HCT116 (cell line): Measurements from ENCODE around the gene MAP2K2. TPM values are rescaled to one million over a fixed set of nuclear protein-coding genes. Genes with fewer than 3 reads are reported as not detected.

Source experiments
- ATAC-seq: fragments of 200-7000 bp; cut with Tn5 transposase; 2 replicates; pipeline ENCODE4 v1.9.1; 2020; ENCODE audit warnings: mild to moderate bottlenecking, moderate library complexity
- BruUV-seq: library from RNA; stranded (reverse); fragments of 400-500 nt; replicated peaks from 2 replicates; lab custom pipeline; 2021; lab: Mats Ljungman, UMichigan
- CTCF ChIA-PET: fragments of 300-600 bp; sonication (Branson Sonifier 250); formaldehyde crosslinking; loops from one replicate; lab custom pipeline; 2021; ENCODE audit warnings: antibody characterized with exemption; lab: Charles Lee
- POLR2A ChIA-PET: fragments of 300-600, 350-600 bp; sonication (Branson Sonifier 250); formaldehyde crosslinking; loops from one replicate; lab custom pipeline; 2021; ENCODE audit warnings: antibody characterized with exemption; lab: Charles Lee
- RAD21 ChIA-PET, 2 experiments: fragments of 300-600 bp; sonication (Branson Sonifier 250); formaldehyde crosslinking; loops; one replicate each; lab custom pipeline; 2023; ENCODE audit warnings: low total read pairs in 2 of 2; ENCODE audit not compliant: uncharacterized antibody in 2 of 2, unreplicated experiment in 2 of 2, low non-redundant PET in 1 of 2; lab: Charles Lee
- DNase-seq: peaks from one replicate; pipeline ENCODE4 v3.0.0-alpha.2; 2010; ENCODE audit warnings: low read depth, low spot score
- H2AFZ ChIP-seq: fragments of 200-600 bp; shearing (Covaris generic), sonication (generic); 2 replicates; pipeline ENCODE4 v1.6.1; 2017; ENCODE audit warnings: low read depth, mixed run types, mixed read lengths, antibody characterized with exemption, low read length; ENCODE audit not compliant: poor library complexity, severe bottlenecking
- H3K27ac ChIP-seq: 2 replicates; pipeline ENCODE4 v1.5.1; 2012; ENCODE audit warnings: low read depth, low read length
- H3K27me3 ChIP-seq: fragments of 200-600 bp; sonication (generic); 2 replicates; pipeline ENCODE4 v1.6.1; 2016; ENCODE audit warnings: mixed run types, low read length, mixed read lengths; ENCODE audit not compliant: insufficient read depth
- H3K36me3 ChIP-seq, 2 experiments: fragments of 200-500 bp in 1 of 2; fragments of 200-600 bp in 1 of 2; sonication (Bioruptor generic) in 1 of 2; sonication (generic) in 1 of 2; 2 replicates each; pipeline versions ENCODE4 v1.5.1 to v1.6.1; 2014 to 2016; ENCODE audit warnings: low read length in 2 of 2, inconsistent platforms in 1 of 2, mixed read lengths in 1 of 2, mixed run types in 1 of 2; ENCODE audit not compliant: insufficient read depth in 2 of 2, control insufficient read depth in 1 of 2
- H3K4me1 ChIP-seq, 2 experiments: fragments of 200-600 bp in 1 of 2; sonication (generic) in 1 of 2; 2 replicates each; pipeline versions ENCODE4 v1.5.1 to v1.6.1; 2012 to 2017; ENCODE audit warnings: low read length in 2 of 2, inconsistent platforms in 1 of 2, mild to moderate bottlenecking in 1 of 2, mixed read lengths in 1 of 2, mixed run types in 1 of 2, moderate library complexity in 1 of 2; ENCODE audit not compliant: insufficient read depth in 2 of 2, control insufficient read depth in 1 of 2
- H3K4me2 ChIP-seq: fragments of 200-600 bp; sonication (generic); 2 replicates; pipeline ENCODE4 v1.6.1; 2017; ENCODE audit warnings: mixed run types, low read length, mixed read lengths
- H3K4me3 ChIP-seq, 2 experiments: fragments of 200-600 bp in 1 of 2; sonication (generic) in 1 of 2; replicated peaks in 1 of 2; 2 replicates each; pipeline ENCODE4 v1.5.1; 2011 to 2016; ENCODE audit warnings: low read length in 2 of 2, control low read depth in 1 of 2, low read depth in 1 of 2, mild to moderate bottlenecking in 1 of 2, mixed read lengths in 1 of 2, mixed run types in 1 of 2
- H3K79me2 ChIP-seq: fragments of 200-600 bp; sonication (generic); 2 replicates; pipeline ENCODE4 v1.6.1; 2017; ENCODE audit warnings: mild to moderate bottlenecking, mixed run types, low read length, moderate library complexity, mixed read lengths; ENCODE audit not compliant: insufficient read depth
- H3K9ac ChIP-seq: fragments of 200-600 bp; sonication (generic); 2 replicates; pipeline ENCODE4 v1.6.1; 2016; ENCODE audit warnings: low read length, mixed read lengths
- H3K9me2 ChIP-seq: fragments of 200-600 bp; sonication (generic), shearing (Covaris generic); 2 replicates; pipeline ENCODE4 v1.6.1; 2017; ENCODE audit warnings: mixed run types, mild to moderate bottlenecking, moderate library complexity; ENCODE audit not compliant: insufficient read depth
- H3K9me3 ChIP-seq, 2 experiments: fragments of 200-500 bp in 1 of 2; fragments of 200-600 bp in 1 of 2; sonication (Bioruptor generic) in 1 of 2; sonication (generic) in 1 of 2; 2 replicates each; pipeline ENCODE4 v1.6.1; 2014 to 2017; ENCODE audit warnings: low read length in 2 of 2, mixed read lengths in 2 of 2, inconsistent platforms in 1 of 2, low read depth in 1 of 2, mild to moderate bottlenecking in 1 of 2, mixed run types in 1 of 2, moderate library complexity in 1 of 2; ENCODE audit not compliant: control insufficient read depth in 1 of 2, insufficient read depth in 1 of 2
- H4K20me1 ChIP-seq: fragments of 200-600 bp; sonication (generic), shearing (Covaris generic); 2 replicates; pipeline ENCODE4 v1.6.1; 2017; ENCODE audit warnings: mixed run types, mild to moderate bottlenecking, moderate library complexity; ENCODE audit not compliant: insufficient read depth
- CBX3 ChIP-seq: IDR thresholded peaks from 2 replicates; pipeline ENCODE4 v1.6.1; 2012; ENCODE audit warnings: low read depth
- EZH2 ChIP-seq: fragments of 200-600 bp; sonication (generic); IDR thresholded peaks from 2 replicates; pipeline ENCODE4 v1.6.1; 2017; ENCODE audit warnings: antibody characterized with exemption, mixed run types
- JUND ChIP-seq: IDR thresholded peaks from 2 replicates; pipeline ENCODE4 v1.6.1; 2012
- MAX ChIP-seq: IDR thresholded peaks from 2 replicates; pipeline ENCODE4 v1.6.1; 2012
- POLR2A ChIP-seq: IDR thresholded peaks from 2 replicates; pipeline ENCODE4 v1.7.0; 2011; ENCODE audit warnings: borderline replicate concordance; ENCODE audit not compliant: insufficient read depth, insufficient read length; ENCODE audit errors: extremely low read depth
- RAD21 ChIP-seq: IDR thresholded peaks from 2 replicates; pipeline ENCODE4 v1.6.1; 2012; ENCODE audit warnings: low read depth, mild to moderate bottlenecking
- SIN3A ChIP-seq: IDR thresholded peaks from 2 replicates; pipeline ENCODE4 v1.6.1; 2012; ENCODE audit warnings: low read depth
- YY1 ChIP-seq: IDR thresholded peaks from 2 replicates; pipeline ENCODE4 v1.6.1; 2011; ENCODE audit warnings: low read length, low read depth, moderate library complexity, mild to moderate bottlenecking; ENCODE audit not compliant: insufficient replicate concordance; ENCODE audit errors: extremely low read depth
- intact Hi-C: fragments of 100-400 bp; cut with micrococcal nuclease; formaldehyde crosslinking; loops from 2 replicates; pipeline ENCODE4 v1.10.0; 2022
- total RNA-seq: library from RNA; stranded (reverse); gene quantifications from one replicate; pipeline ENCODE4 v1.2.1, GENCODE V29; 2021; ENCODE audit not compliant: unreplicated experiment
- TF ChIP-seq, protein P1 (sequence below), 3 experiments: fragments of 200-600 bp in 1 of 3; sonication (generic) in 1 of 3; IDR thresholded peaks in 2 of 3; conservative IDR thresholded peaks in 1 of 3; 2 replicates each; pipeline ENCODE4 v1.5.1; 2012 to 2017; ENCODE audit warnings: low read depth in 2 of 3, low read length in 2 of 3, antibody characterized with exemption in 1 of 3, borderline replicate concordance in 1 of 3, control low read depth in 1 of 3, mild to moderate bottlenecking in 1 of 3, mixed read lengths in 1 of 3, mixed run types in 1 of 3, moderate library complexity in 1 of 3; ENCODE audit not compliant: insufficient read depth in 1 of 3

Gene MAP2K2
- total RNA-seq, 1 experiment from 2014 or later = 186 TPM

DNA sequence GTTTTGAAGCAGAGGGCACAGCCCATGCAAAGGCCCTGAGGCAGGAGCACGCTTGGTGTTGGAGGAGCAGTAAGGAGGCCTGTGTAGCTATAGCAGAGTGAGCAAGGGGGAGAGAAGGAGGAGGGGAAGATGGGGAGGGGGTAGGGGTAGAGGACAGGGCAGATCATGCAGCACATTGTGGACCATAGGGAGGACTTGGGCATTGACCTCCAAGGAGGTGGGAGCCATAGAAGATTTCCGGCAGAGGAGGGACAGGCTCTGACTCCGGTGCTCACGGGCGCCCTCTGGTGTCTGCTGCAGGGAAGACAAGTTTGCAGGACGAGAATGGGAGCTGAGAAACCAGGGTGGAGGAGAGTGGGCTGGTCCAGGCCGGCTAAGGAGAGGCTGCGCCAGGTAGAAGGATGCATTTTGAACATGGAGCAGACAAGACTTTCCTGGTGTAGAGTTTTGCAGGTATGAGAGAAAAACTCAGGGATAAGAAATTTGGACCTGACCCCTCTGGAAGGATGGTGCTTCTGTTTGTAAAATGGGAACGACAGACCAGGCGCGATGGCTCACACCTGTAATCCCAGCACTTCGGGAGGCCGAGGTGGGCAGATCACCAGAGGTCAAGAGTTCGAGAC is 15.8 kb upstream of the MAP2K2 start:
- Histone ChIP-seq H3K27me3 (no peaks in the 10 kb centered on the region), H3K9ac (no peak overlapping the region), H3K4me1 (peaks cover 15 to 40% of the 10 kb centered on the region in 2 experiments), H3K36me3 (no peaks in the 10 kb centered on the region), H3K9me2 (no peaks in the 10 kb centered on the region), H3K4me3 (peak overlapping the region; percentile 32 to 50), H4K20me1 (no peaks in the 10 kb centered on the region), H3K9me3 (no peaks in the 10 kb centered on the region), H2AFZ (peak overlapping the region; percentile 93), H3K79me2 (no peaks in the 10 kb centered on the region), H3K4me2 (peak overlapping the region; percentile 75), H3K27ac (peak overlapping the region; percentile 21; the same call in 1 of the 2 replicates)
- ChIA-PET CTCF (interaction anchor here (0.6 to 3.3 kb wide), 24 partner anchors 9 to 170 kb away, joined by 3 to 36 read pairs (median 5); partner anchors contain the start of genes CREB3L3, EEF2 and ZBTB7A), RAD21 (interaction anchor here (0.7 to 1.2 kb wide), 4 partner anchors 34 to 92 kb away, joined by 3 to 4 read pairs (median 4); no protein-coding TSS in a partner anchor), POLR2A (interaction anchor here (1.2 kb wide), 1 partner anchor 8 kb away, joined by 6 read pairs; no protein-coding TSS in a partner anchor)
- DNase-seq = peak; percentile 71
- TF ChIP-seq SIN3A (no peak), JUND (no peak), RAD21 (peak; percentile 69), POLR2A (no peak), EZH2 (no peak), CBX3 (peak; percentile 71; the same call in 1 of the 2 replicates), MAX (no peak; the same call in 1 of the 2 replicates), YY1 (peak; percentile 48)
- TF ChIP-seq, protein P1, sequence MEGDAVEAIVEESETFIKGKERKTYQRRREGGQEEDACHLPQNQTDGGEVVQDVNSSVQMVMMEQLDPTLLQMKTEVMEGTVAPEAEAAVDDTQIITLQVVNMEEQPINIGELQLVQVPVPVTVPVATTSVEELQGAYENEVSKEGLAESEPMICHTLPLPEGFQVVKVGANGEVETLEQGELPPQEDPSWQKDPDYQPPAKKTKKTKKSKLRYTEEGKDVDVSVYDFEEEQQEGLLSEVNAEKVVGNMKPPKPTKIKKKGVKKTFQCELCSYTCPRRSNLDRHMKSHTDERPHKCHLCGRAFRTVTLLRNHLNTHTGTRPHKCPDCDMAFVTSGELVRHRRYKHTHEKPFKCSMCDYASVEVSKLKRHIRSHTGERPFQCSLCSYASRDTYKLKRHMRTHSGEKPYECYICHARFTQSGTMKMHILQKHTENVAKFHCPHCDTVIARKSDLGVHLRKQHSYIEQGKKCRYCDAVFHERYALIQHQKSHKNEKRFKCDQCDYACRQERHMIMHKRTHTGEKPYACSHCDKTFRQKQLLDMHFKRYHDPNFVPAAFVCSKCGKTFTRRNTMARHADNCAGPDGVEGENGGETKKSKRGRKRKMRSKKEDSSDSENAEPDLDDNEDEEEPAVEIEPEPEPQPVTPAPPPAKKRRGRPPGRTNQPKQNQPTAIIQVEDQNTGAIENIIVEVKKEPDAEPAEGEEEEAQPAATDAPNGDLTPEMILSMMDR (IDR thresholded peaks at IDR 0.05 in 2 of 3, conservative IDR thresholded peaks at IDR 0.05 in 1 of 3; ENCODE audit: borderline replicate concordance in 1 of 3, insufficient read depth in 1 of 3, low read depth in 2 of 3, low read length in 2 of 3) = peak; percentile 76 to 91 (median 91)
- ATAC-seq = peak; percentile 88
- BruUV-seq = no TSS peak
- intact Hi-C loops = loop anchor here (1.0 to 10.0 kb wide), 4 partner anchors 48 to 285 kb away; partner anchors contain the start of gene ZBTB7A
